GM18861 (cell line): Measurements from ENCODE around the gene COASY.

Experiments used
- ATAC-seq: cut with Tn5 transposase; IDR thresholded peaks from one replicate; pipeline ENCODE4 v1.9.1; 2021; ENCODE audit not compliant: unreplicated experiment

Gene COASY

GRCh38 chr17:42561897-42562387, at the start of gene COASY:
COASY (plus strand) TSS chr17:42562148; CDS start chr17:42562623, 475 bp downstream.
- ATAC-seq: peak; percentile 46

DNA sequence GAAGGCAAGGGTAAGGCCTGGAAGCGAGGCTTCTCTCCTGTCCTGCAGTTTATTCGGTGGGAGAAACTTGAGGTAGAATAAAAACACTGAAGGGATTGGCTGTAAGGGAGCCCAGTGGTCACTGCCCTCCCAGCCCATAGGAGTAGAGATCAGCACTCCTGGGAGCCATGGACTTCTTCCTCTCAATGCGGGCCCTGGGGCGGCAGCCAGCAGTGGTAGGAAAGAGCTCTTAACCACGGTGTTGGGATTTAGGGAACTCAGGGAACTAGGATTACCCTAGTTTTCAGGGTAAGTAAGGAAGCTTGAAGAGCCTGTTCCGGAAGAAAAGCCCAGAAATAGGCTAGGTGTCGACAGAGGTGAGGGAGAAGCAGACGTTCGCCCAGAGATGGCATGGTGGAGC, 49.7 kb upstream of the COASY start:
- no peak for ATAC-seq

GRCh38 chr17:42512733-42513251, 49.2 kb upstream of the COASY start:
- no peak for ATAC-seq

- ATAC-seq: no peak
These were observed 48.3 kb upstream of the COASY start for GRCh38 chr17:42513686-42514085.

DNA sequence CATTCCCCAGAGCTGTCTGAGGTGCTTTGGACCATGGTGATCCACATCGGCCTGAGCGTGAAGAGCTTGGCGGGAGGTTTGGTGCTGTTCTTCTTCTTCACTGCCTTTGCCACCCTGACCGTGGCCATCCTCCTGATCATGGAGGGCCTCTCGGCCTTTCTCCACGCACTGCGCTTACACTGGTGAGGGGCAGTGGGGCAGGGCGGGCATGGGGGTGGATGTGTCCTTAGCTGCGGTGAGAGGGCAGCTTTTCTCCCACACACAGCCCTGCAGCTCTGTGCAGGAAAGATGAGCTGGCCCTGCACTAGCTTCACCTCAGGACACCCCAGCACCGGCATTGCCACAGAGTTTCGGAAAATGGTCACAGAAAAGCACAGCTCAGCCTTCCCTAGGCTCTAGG, 47.7 kb upstream of the COASY start:
- ATAC-seq: no peak

DNA sequence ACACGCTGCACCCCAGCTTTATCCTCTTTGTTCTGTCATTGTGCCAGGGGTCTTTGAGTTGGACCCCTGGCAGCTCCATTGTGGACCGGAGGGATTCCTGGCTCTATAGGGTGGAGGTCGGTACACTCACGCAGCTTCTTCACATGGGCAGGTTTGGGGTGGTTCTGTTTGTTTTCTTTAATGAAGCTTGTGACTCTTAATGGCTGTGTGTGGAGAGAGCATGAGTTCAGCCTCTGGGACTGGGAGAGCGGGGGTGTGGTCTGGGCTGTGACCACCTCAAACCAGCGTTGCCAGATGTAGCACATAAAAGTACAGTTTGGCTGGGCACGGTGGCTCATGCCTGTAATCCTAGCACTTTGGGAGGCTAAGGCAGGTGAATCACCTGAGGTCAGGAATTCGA, 47.1 kb upstream of the COASY start:
- no peak for ATAC-seq

- no peak for ATAC-seq
These were observed 44.4 kb upstream of the COASY start for GRCh38 chr17:42517516-42517915.

GRCh38 chr17:42518046-42518754, 43.7 kb upstream of the COASY start:
- no peak for ATAC-seq

GRCh38 chr17:42518755-42519545, 43.0 kb upstream of the COASY start:
- no peak for ATAC-seq

DNA sequence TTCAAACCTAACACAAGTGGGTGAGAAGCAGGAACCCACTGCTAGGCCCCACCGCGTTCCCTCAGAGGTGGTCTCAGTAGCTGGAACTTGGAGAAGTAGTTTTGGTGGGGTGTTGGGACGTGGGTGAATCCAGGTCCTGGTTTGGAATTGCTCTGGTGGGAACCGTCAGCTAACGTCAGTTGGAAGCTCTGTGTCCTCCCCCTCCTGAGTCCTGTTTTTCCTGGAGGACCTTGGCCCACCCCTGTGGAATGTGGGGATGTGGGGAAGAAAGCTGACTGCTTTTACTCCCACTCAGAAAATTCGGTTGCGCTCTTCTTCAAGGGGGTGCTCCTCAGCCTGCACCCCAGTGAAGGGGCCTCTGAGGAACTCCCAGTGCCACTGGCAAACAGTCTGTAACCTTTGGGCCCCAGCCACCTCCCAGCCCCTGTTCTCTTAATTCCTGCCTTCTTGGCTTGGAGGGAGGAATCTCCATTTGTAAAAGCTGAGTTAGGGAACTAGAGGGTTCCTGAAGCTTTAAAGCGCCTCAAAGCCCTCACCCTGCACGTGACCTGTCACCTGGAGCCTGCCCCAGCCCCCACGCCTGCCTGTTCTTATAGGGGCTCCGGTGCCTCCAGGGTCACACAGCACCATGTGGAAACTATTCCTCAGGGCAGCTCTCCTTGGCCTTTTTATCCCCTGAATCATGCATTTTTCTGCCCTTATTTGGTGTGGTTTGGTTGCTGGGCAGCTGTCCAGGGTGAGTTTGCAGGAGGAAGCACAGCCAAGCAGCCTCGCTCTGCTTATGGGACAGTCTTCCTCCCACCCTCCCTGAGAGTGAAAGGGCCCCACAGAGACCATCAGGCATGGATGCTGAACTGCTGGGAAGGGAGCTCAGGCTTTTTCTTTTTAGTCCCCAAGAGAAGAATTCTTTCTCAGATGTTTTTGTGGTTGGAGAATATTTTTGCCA, 42.1 kb upstream of the COASY start:
- ATAC-seq: no peak

DNA sequence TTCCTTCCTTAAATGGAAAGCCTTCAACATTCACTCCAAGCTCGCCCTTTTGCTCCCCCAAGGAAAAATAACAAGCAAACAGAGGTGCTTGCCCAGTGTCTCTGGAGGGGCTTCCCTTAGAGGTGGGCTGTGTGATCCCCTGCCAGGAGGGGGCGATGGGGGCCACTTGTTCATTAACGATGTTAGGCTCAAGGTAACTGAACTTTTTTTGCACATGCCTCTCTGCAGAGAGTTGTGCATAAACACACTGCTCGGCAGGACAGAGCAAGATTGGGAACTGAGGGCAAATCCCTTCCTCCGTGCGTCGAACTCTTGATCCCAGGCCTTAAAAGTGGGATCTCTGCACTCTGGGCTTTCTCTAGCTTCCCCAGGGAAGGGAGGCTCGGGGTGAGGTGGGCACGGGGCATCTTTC, 41.4 kb upstream of the COASY start:
- ATAC-seq: no peak

DNA sequence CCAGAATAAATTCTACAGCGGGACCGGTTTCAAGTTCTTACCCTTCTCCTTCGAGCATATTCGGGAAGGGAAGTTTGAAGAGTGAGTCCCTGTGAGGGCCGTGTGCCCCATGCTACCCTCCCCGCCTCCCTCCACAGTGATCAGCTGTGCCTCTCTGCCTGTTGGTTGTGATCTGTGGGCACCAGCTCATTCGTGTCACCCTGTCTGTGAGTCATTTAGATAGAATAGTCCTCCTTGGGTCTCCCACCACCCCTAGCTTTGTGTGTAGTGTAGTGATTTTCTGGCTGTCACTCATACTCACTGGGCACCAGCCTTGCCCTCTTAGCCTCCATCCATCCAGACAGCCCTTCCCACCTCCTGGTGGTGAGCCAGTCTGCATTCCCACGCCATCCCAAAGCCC, 40.9 kb upstream of the COASY start:
- ATAC-seq: no peak

GRCh38 chr17:42521666-42522262, 40.2 kb upstream of the COASY start:
- ATAC-seq: no peak

GRCh38 chr17:42522263-42522790, 39.6 kb upstream of the COASY start:
- no peak for ATAC-seq

DNA sequence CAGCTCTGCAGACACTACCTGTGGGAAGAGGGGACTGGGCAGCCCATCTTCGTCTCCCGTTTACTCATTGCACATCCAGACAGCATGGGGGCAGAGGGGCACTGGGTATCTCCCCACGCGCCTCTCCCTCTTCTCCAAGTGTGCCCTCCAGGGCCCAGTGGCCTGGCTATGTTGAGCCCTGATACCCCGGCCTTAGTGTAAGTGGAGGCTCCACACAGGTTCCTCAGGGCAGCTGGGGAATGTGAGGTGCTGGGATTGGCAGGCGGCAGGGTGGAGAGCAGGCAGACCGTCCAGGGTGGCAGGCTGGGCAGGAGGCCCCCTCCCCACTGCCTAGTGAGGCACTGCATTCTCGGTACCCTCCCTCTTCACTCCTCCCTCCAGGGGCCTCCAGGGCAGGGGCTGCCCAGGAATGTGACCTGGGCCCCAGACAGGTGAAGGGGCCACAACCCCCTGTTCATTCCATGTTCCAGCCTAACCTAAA, 39.1 kb upstream of the COASY start:
- no peak for ATAC-seq

DNA sequence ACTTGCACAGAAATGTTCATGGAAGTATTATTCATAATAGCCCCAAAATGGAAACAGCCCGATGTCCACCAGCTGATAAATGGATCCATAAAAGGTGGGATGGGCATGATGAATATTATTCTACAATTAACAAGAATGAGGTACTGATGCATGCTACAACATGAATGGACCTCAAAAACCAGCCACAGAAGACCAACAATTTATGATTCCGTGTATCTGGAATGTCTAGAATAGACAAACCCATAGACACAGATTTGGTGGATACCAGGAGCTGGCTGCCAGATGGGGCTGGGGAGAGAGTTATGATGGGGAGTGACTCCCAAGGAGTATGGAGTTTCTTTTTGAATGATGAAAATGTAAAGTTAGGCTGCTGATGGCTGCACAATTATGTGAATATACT, 36.7 kb upstream of the COASY start:
- ATAC-seq: no peak

DNA sequence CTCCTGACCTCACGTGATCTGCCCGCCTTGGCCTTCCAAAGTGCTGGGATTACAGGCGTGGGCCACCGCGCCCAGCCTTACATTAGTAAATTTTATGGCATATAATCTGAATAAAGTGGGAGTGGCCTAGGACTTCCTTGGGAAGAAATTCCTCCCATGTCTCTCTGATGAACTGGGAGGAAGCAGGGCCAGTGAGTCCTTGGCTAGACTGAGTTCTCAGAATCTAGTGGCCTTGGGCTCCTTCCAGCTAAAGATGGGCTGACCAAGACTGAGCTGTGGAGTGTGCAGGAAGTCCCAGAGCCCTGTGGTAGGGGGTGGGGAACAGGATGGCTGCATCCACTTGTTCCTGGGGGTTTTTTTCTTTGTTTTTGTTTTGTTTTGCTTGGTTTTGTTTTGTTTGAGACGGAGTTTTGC, 35.9 kb upstream of the COASY start:
- no peak for ATAC-seq

- no peak for ATAC-seq
These were observed 34.0 kb upstream of the COASY start for GRCh38 chr17:42527932-42528331.

- ATAC-seq: no peak
These were observed 32.9 kb upstream of the COASY start for GRCh38 chr17:42529061-42529460.

DNA sequence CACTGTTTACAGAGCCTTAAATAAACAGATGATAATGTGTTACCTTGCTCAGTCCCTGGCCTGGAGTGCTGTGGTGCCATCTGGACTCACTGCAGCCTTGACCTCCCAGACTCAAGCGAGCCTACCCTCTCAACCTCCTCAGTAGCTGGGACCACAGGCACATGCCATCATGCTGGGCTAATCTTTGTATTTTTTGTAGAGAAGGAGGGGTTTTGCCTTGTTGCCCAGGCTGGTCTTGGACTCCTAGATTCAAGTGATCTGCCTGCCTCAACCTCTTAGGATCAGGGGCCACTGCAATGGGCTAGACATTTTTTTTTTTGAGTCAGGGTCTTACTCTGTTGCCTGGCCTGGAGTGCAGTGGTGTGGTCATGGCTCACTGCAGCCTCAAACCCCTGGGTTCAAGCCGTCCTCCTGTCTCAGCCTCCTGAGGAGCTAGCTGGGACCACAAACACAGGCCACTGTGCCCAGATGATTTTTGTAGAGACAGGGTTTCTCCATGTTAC, 30.9 kb upstream of the COASY start:
- ATAC-seq: no peak
